SU-DHL-6 (cell line): Measurements from ENCODE around the gene CACNA1C.

Experiments
- CTCF ChIP-seq: fragments of 200-600 bp; sonication (generic); IDR thresholded peaks from one replicate; pipeline ENCODE4 v1.5.1; 2017; ENCODE audit warnings: antibody characterized with exemption, mild to moderate bottlenecking, low read length, moderate library complexity; ENCODE audit not compliant: insufficient read depth, poor library complexity, severe bottlenecking
- EZH2phosphoT487 ChIP-seq: fragments of 200-600 bp; sonication (generic), shearing (Covaris generic); conservative IDR thresholded peaks from 2 replicates; pipeline ENCODE4 v1.6.1; 2018; ENCODE audit warnings: mild to moderate bottlenecking, antibody characterized with exemption, low read length, moderate library complexity, mixed read lengths

GRCh38 chr12:2346416-2346815 lies 293.6 kb downstream of the CACNA1C start:
- TF ChIP-seq CTCF (no peak), EZH2phosphoT487 (no peak)
